Measurements from ENCODE around the gene INO80B.
"Not testable (repeated sequence)": the region's sequence is repeated elsewhere in the genome, so short reads cannot be mapped to it uniquely, and the experiment has no call there.

The INO80B gene

DNA sequence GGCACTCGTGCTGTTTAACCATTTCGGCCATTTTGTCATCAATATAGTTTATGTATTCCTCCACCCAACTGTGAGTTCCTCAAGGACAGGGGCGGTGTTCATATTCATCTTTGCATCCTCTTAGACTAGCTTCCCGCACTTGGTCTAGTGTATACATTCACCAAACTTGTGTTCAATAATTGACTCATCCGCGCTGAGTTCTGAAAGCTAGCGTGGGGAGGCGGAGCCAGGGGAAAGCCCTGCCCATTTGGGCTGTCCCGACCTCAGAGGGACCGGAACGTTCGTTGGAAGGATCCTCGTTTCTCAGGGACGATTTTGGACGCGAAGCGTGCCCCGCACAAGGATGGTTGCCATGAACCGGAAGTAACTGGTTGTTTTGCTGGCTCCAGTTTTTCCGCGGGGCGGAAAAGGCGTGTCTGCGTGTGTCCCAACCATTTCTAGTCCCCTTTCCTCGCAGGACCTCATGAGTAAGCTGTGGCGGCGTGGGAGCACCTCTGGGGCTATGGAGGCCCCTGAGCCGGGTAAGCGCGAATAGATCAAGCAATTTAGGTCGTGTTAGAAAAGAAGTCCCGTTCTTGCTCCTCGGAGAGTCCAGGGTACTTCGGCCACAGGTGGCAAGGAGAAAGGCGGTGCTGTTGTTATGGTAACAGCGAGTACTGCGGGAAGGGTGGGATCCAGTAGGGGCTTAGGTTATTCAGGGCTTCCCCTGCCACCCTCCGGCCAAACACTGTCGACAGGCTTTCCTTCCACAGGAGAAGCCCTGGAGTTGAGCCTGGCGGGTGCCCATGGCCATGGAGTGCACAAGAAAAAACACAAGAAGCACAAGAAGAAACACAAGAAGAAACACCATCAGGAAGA, at the start of gene INO80B:
TSS of gene INO80B (plus strand) at position 434 of the 858 bp plus-strand sequence. CDS start at position 464, 30 bp downstream.
- DNase-seq (ENCODE audit: insufficient read length, low spot score) (peak; percentile 95), FAIRE-seq (peak; percentile 94)

DNA sequence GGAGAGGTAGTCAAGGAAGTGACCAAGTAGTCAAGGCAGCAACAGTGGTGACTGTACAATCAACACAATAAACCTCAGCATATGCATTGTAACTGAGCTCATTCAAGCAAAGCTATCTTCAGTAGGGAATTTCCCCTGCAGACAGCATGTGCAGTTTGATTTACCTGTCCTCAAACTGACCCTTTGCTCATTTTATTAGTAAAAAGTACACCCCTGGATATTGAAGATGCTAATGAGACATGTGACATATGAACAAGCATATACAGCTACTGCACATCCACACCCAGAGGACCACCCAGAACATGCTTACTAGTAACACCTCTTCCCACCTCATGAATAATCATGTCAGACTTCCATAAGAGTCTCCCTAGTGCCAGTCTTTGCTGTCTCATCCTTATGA, 48.9 kb upstream of the INO80B start:
- DNase-seq (ENCODE audit: insufficient read length, low spot score), result no peak
- FAIRE-seq, result no peak

DNA sequence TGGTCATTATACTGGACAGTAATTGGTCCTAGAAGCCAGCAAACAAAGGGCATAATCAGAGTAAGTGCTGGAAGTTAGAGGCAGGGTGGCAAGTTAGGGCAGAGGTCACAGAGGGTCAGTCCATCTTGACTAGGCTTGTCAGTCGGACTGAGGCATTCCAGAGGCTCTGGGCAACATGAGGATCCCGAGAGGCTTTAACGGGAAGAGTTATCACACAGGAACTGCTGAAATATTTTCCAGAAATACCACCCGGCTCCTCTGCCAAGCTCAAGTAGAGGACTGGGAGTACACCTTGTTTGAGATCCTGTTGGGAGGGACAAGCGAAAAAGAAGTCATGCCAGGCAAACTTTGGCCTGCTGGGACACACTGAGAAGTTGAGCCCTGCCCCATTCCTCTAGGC, 47.2 kb upstream of the INO80B start:
- no peak for FAIRE-seq

DNA sequence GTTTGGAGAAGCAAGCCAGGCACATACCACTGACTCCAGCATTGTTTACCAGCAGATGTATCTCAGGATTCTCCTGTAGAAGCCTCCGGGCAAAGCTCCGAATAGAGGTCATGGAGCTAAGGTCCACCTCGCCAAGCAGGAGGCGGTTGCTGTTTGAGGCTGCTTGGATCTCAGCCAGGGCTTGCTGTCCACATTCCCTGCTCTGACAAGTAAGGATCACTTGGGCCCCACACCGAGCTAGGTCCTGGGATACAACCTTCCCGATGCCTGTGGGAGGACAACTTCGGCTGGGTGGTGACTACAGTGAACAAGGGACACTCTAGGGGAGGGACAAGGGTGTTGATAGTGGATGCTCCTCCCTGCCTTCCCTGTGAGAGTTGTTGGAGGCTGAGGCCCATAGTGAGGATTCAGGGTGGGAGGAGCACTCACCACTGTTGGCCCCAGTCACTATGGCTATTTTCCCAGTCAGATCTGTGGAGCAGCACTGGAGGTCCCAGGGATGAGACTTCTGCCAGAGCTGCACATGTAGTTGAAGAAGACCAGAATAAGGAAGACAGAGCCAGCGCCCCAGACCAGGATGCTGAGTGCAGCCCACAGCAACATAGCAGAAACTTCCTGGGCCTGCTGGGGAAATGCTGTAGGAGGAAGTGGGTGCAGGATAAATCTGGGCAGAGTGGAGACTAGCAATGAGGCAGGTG, 41.7 kb upstream of the INO80B start:
- FAIRE-seq, result no peak

More for the DNA sequence above, 47.2 kb upstream of the INO80B start:
- no peak for DNase-seq (ENCODE audit: insufficient read length, low spot score)

DNA sequence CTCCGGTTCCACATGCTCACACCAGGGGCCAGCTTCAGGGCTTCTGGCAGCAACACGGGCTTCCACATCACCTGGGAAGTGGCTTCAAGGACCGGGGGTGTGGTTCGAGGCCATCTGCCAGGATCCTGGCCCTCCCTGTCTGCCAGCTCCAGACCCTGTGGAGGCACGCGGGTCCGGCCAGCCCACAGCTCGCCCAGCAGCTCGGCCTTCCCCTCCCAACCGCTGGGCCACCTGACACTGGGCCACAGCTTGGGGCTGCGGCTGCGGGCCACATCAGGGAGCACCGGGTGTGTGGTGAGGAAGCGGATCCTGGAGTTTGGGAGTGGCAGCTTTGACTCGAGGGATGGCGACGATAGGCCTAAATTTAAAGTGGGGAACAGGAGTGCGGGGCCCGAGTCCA, 40.4 kb upstream of the INO80B start:
- no peak for FAIRE-seq
- DNase-seq (ENCODE audit: insufficient read length, low spot score), result no peak

More for the DNA sequence above, 41.7 kb upstream of the INO80B start:
- no peak for DNase-seq (ENCODE audit: insufficient read length, low spot score)

DNA sequence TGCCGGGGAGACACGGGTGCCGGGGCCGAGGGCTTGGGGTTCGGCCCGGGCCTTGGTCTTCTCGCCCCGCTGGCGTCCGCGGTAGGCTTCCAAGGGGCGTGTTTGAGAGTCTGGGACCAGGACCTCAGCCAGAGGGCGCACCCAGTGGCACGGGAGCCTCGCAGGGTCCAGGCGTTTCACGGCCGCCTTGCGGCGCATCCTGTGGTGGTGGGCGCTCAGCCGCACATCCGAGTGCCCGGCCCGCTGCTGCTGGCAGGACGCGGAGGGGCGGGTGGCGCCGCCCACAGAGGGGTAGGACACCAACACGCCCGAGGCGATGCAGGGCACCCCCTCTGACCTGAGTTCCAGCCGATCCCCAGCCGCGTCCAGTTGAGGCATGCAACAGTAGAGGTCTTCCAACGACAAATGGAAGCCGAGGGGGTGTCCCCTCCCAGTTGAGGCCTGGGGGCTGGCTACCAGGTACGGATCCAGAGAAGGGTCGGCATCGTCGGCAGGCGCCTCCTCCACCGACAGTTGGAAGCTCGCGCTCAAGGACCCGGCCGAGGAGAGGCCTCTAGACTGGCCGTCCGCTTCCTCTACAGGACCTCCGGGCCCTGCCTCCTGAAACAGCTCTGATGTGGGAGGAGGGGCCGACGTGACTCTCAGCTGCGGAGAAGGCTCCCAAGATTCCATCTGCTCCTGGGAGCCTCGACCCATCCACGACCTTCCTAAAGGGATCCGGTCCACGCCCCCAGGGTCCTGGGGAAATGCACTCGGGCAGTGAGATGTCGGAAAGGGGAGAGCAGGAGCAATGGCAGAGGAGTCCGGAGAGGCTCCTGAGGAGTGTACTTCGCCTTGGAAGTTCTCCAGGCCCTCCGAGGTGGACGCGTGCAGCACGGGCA, 39.8 kb upstream of the INO80B start:
- DNase-seq (ENCODE audit: insufficient read length, low spot score), result no peak
- no peak for FAIRE-seq

DNA sequence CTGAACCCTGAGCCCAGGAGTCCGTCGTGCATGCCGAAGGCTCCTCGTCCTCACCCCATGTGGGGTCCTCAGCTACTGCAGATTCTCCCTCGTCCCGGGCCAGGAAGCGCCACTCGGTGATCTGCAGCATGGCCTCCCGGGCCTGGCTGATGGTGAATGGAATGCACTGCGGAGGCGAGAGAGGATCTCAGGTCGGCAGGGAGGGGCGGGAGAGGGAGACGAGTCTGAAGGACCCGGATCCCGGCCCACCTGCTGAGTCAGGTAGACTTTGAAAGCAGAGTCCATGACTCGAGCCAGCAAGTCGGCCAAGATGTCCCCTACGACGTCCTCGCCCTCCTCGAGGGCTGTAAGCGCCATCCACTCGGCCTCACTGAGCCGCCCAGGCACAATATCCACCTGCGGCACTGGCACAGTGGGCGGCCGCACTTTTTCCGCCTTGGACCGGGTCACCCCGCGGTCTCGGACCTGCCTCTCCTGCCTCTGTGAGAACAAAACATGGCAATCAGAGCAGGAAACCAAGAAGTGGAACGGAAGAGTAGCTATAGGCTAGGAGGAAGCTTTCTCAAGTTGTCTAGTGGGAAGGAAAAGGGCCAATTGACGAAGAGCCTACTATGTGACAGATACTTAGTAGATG, 39.0 kb upstream of the INO80B start:
- FAIRE-seq, result no peak

DNA sequence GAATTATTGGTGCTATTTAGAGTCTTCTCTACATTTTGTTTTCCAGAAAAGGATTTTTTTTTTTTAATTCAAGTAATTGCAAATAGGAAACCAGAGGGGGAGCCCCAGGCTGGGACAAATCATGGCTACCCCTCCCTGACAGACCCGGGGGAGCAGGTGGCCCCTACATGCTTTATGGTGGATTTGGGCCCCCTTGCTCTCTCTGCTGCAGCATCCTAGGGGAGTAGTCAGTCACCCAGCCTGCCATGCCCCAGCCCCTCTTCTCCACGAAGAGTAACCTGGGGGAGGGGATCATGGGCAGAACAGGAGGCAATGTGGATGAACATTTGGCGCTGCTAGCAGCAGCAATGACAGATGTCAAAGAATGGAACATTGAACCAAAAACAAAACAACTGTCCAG, 38.1 kb upstream of the INO80B start:
- FAIRE-seq (no peak), DNase-seq (ENCODE audit: insufficient read length, low spot score) (no peak)

More for the DNA sequence above, 39.0 kb upstream of the INO80B start:
- no peak for DNase-seq (ENCODE audit: insufficient read length, low spot score)

DNA sequence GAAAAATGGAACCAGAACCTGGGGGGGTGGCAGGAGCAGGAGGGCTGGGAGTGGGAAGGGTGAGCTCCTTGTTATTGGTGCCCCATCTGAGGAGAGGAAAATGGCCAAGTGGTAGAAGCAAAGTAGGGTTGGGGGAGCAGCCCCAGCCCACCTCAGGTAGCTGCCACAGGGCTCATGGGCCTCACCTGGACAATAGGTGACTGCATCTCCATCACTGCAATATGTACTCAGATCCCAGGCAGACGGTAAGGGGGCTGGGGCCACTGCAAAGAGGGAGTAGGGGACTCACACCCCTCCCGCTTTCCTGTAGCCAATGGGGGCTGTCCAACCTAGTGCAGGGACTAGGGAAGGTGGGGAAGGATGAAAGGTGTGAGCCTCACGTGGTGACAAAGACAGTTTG, 37.7 kb upstream of the INO80B start:
- FAIRE-seq (no peak), DNase-seq (ENCODE audit: insufficient read length, low spot score) (no peak)

DNA sequence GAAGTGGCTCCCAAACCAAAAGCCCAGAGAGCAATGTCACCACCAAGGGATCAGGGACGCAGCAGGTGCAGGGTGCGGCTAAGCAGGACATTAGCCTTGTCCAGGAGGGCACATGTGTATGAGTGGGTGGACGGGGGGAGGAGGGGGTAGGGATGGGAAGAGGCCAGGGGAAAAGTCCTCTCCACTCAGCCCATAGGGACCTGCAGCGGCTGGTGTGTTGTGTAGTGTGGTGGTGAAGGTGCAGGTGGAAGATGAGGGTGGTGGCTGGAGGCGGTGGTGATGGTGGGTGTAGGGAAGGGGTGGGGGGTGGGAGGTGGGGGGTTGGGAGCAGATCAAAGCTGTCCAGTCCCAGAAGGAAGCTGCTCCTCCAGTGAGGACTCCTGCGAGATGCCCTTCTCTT, 37.1 kb upstream of the INO80B start:
- DNase-seq (ENCODE audit: insufficient read length, low spot score), result no peak
- no peak for FAIRE-seq

DNA sequence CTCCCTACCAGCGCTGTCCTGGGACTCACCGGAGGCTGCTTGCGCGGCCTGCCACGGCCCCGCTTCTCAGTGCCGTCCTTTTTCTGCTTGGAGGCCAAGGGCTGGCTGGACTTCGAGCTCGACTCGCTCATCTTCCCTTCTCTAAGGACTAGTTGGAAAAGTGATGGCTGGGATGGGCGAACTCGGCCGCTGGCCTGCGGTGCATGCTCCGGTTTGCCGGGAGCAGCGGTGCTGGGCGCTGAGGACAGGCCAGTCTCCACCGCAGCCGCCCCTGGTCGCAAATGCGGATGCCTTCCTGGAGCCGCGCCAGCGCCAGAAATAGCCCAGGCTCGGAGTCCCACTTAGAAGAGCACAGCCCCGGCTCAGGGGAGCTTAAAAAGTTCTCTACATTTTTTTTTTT, 36.6 kb upstream of the INO80B start:
- no peak for DNase-seq (ENCODE audit: insufficient read length, low spot score)
- no peak for FAIRE-seq

DNA sequence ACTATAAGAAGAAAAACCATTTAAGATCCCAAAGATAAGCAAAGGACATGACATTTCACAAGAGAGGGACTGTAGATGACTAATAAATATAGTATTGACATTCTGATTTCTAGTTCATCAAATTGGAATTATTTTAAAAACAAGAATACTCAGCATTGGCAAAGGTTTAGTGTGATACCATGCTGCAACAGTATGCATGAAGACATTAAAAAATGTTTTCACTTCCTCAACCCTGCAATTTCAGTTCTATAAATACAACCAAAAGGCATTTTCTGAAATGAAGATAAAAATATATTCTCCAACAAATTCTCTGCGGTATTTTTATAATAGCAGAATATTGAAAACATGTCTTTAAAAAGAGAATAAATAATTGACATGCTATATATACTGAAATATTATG, 35.5 kb upstream of the INO80B start:
- DNase-seq (ENCODE audit: insufficient read length, low spot score) (no peak), FAIRE-seq (no peak)

DNA sequence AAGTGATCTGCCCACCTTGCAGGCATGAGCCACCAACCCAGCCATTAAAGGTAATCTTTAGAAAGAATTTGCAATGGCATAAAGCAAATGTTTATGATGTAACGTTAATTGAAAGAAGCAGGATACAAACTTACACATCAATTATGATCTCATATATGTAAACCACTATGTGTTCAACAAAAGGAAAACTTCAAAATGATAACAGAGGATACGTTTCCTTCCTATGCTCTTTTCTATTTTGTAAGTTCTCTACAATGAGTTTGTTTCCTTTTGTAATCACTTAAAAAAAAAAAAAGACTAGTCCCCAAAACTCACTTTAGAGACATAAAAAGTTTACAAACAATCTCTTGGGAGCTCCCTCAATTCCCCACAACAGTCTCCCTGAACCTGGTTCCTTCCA, 34.9 kb upstream of the INO80B start:
- no peak for FAIRE-seq

DNA sequence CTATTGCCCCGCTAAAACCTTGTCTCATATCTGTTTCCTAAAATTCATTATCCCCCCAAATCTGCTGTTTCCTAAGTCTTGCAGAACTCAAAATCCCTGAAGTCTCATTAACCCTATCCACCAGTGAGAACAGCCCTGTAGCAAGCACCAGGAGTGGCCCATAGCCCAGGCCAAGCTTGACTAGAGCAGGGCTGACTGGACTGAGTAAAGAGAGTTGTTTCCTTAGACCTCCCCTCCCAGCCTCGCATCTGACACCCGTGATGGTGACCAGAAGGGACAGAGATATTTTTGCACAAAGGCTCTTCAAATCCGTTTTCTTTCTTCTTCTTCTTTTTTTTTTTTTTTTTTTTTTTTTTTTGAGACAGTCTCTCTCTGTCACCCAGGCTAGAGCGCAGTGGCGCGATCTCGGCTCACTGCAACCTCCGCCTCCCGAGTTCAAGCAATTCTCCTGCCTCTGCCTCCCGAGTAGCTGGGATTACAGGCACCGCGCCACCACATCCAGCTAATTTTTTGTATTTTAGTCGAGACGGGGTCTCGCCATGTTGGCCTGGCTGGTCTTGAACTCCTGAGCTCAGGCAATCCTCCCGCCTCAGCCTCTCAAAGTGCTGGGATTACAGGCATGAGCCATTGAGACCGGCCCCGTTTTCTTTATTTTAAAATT, 34.3 kb upstream of the INO80B start:
- FAIRE-seq; DNase-seq (ENCODE audit: insufficient read length, low spot score): not testable (repeated sequence)

More for the DNA sequence above, 34.9 kb upstream of the INO80B start:
- no peak for DNase-seq (ENCODE audit: insufficient read length, low spot score)

DNA sequence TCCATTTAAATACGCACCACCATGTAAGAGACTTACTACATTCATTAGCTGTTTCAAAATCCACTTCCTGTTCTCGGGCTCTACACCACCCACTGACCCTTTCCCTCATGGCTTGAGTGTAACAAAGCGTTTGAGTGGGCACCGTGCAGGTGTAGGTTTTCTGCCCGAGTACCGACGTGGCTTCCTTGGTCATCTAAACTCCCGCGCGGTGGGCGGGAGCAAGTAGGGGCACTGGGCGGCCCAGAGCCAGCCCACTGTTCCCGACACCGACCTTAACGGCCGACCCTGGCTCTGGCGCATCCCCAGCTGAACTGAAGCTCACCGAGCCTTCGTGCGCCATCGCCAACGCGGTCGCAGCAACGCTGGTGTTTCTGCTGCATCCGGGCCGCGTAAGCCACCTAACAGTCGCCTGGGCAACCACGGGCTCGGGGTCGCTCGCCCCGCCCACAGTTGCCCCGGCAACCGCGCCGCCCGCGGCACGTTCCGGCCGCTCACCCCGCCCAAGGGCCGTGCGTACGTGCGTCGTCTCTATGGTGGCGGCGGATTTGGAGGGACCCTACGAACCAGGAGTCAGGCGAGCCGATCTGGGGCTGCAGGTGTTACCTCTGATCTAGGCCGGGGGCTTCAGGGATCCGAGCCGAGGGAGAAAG, 33.5 kb upstream of the INO80B start, which contains the start of the genes C2orf81 and WDR54:
TSS of gene C2orf81 (minus strand) at position 399 of the 650 bp plus-strand sequence. CDS start at position 340, 59 bp downstream.
TSS of gene WDR54 (plus strand) at position 510 of the 650 bp plus-strand sequence. CDS start 424 bp downstream, outside the sequence.
- peak; percentile 99 for FAIRE-seq
- peak; percentile 96 for DNase-seq (ENCODE audit: insufficient read length, low spot score)

DNA sequence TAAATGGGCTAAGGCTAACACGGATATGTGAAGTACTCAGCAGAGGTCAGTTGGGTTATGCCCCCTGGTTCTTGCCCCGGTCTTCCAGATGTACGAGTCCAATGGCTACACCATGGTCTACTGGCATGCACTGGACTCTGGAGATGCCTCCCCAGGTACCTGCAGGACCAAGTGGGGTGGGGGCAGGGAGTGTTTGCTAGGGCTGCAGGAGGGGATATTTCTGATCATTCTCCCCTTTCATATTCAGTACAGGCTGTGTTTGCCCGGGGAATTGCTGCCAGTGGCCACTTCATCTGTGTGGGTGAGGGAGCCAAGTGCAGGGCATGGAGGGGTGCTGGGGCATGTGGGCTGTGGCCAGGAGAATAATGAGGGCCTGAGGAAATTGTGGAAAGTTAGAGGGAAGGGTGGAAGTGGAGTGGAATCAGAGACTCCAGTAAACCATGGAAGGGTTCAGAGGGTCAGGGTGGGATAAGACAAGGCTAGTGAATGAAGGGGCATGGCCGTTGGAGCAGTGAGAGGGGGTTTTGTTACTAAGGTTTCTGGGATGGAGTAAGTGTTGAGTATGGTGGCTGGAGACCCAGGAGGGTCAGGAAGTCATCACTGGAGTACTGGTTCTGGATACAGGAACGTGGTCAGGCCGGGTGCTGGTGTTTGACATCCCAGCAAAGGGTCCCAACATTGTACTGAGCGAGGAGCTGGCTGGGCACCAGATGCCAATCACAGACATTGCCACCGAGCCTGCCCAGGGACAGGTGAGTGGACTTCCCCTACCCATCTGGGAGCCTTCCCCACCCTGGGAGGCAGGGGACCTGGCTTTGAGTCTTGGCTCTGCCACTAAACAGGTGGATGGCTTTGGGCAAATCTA, 31.4 kb upstream of the INO80B start:
- no peak for FAIRE-seq
- DNase-seq (ENCODE audit: insufficient read length, low spot score), result no peak

DNA sequence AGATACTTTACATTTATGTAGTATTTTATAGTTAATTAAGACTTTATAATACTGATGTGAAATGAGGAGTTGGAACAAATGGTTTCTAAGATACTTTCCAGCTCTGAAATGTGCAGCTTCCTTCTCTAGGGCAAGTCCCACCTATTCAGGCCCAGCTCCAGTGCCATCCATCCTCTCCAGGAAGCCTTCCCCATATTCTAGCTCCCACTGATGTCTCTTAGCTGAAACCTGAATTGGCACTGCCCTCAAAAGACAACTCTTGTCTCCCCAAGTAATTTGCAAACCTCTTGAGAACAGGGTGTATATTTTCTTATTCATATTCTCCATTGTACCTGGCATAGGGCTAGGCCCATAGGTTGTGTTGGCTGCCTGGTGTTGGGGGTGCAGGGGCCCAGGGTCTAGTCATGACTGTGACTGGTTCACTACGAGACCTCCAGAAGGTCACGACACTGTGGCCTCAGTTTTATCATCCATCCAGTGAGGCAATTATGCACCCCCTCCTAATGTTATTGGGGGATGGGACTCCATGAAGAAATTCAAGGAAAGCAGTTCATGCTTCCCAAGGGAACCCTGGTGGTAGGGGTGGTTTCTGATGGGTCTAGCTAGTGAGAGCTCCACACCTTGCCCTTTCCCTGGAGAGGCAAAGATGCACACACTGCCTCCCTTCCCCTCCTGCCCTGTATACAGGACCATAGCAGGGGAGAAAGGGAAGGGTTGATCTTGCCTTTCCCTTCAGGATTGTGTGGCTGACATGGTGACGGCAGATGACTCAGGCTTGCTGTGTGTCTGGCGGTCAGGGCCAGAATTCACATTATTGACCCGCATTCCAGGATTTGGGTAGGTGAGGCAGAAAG, 30.5 kb upstream of the INO80B start:
- FAIRE-seq (no peak), DNase-seq (ENCODE audit: insufficient read length, low spot score) (no peak)
